Measurements from ENCODE around the gene POP5.

The POP5 gene

DNA sequence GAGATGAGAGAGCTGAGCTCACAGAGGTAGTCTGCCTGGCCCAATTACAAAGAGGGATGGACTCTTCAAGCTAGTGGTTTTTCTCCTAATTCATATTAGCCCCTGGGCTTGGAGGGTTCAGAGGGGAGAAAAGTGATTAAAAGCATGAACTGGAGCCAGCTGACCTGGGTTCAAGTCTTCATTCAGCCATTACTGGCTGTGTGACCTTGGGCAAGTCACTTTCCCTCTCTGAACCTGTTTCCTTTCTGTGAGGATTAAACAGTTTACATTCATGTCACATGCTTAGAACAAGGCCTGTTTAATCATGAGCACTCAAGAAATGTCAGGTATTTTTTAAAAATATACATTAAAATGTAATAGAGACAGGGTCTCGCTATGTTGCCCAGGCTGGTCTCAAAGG, 7.2 kb upstream of the POP5 start:
- Histone ChIP-seq H3K36me3 (ENCODE audit: control insufficient read depth, insufficient read depth, low read length) (no peaks in the 10 kb centered on the region), H3K9me3 (ENCODE audit: control insufficient read depth, insufficient read depth, low read depth, low read length) (no peaks in the 10 kb centered on the region), H3K27me3 (ENCODE audit: control insufficient read depth, insufficient read depth, low read length) (peaks cover 12% of the 10 kb centered on the region; the same call in 1 of the 2 replicates)

DNA sequence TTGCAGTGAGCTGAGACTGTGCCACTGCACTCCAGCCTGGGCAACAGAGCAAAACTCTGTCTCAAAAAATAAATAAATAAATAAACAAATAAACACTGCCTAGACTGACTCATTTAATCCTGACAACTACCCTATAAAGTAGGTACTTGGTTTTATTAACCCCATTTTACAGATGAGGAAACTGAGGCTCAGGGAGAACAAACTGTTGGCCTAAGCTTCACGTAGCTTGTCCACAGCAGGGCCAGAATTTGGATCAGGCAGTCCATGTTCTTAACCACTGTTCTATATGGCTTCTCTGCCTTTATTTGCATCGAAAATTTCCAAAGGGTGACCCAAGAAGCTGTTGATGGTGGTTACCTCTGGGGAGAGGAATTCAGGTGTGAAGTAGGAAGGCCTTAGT, 5.7 kb upstream of the POP5 start:
- Histone ChIP-seq H3K36me3 (ENCODE audit: control insufficient read depth, insufficient read depth, low read length) (no peaks in the 10 kb centered on the region), H3K4me1 (ENCODE audit: control insufficient read depth, insufficient read depth, low read length) (peaks cover 3% of the 10 kb centered on the region; the same call in 1 of the 2 replicates), H3K27ac (ENCODE audit: low read depth, low read length) (no peak overlapping the region), H3K9ac (ENCODE audit: low read length) (no peak overlapping the region), H3K27me3 (ENCODE audit: control insufficient read depth, insufficient read depth, low read length) (peaks cover 12% of the 10 kb centered on the region; the same call in 1 of the 2 replicates), H3K9me3 (ENCODE audit: control insufficient read depth, insufficient read depth, low read depth, low read length) (no peaks in the 10 kb centered on the region), H3K4me3 (ENCODE audit: low read depth, low read length) (no peak overlapping the region)

More for the DNA sequence above, 7.2 kb upstream of the POP5 start:
- Histone ChIP-seq H3K4me1 (ENCODE audit: control insufficient read depth, insufficient read depth, low read length) (peaks cover 6% of the 10 kb centered on the region; the same call in 1 of the 2 replicates), H3K9ac (ENCODE audit: low read length) (no peak overlapping the region), H3K4me3 (ENCODE audit: low read depth, low read length) (no peak overlapping the region), H3K27ac (ENCODE audit: low read depth, low read length) (no peak overlapping the region)

DNA sequence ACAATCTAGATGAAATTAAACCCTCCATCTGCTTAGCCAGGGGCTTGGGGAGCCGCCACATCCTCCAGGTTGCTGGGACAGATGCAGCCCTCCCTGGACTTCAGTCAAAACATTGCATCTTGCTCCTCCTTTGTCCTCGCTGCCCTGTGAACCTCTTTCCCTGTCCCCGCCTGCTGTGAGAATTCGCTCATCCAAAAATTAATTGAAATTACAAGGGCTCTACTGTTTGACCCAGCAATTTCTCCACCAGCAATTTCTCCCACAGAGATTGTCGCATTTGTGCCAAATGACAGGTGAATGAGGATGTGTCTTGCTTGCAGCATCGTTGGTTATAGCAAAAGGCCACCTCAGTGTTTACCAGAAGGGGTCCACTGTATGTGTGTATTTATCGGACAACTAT, 5.0 kb upstream of the POP5 start:
- Histone ChIP-seq H3K4me1 (ENCODE audit: control insufficient read depth, insufficient read depth, low read length) (no peaks in the 10 kb centered on the region), H3K36me3 (ENCODE audit: control insufficient read depth, insufficient read depth, low read length) (no peaks in the 10 kb centered on the region), H3K4me3 (ENCODE audit: low read depth, low read length) (no peak overlapping the region), H3K9ac (ENCODE audit: low read length) (no peak overlapping the region), H3K27ac (ENCODE audit: low read depth, low read length) (no peak overlapping the region), H3K9me3 (ENCODE audit: control insufficient read depth, insufficient read depth, low read depth, low read length) (no peaks in the 10 kb centered on the region), H3K27me3 (ENCODE audit: control insufficient read depth, insufficient read depth, low read length) (peaks cover 12% of the 10 kb centered on the region; the same call in 1 of the 2 replicates)

DNA sequence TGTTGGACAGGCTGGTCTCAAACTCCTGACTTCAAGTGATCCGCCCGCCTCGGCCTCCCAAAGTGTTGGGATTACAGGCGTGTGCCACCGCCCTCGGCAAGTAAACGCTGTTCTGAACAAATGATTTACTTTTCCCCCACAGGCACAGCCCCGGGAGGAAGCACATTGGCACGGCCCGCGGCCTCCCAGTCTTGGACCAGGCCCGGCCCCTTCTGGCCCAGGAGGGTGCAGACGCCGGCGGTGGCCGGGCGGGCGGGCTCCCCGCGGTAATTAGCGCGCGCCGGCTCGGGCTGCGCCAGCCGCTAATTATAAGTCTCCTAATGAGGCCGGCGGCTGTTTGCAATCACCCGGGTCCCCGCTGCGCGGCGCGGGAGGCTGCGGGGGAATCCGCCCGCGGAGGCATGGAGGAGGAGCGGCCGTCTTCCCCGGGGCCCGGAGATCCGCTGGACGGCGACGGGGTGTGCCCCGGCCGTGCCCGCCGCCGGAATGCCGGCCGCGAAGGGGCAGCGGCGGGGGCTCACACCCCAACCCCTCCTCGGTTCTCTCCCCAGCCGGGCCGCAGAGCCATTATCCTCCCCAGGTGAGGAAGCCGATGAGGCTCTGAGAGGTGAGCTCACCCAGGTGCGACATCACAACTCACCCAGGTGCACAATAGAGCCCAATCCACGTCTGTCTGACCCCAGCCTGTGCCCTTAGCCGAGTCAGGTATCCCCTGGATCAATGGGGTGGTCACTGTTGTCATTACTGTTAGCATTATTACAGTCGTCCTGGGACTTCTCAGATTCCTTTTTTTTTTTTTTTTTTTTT, 3.3 kb upstream of the POP5 start:
- Histone ChIP-seq H3K27ac (ENCODE audit: low read depth, low read length) (no peak overlapping the region), H3K4me3 (ENCODE audit: low read depth, low read length) (peak overlapping the region; percentile 61), H3K9me3 (ENCODE audit: control insufficient read depth, insufficient read depth, low read depth, low read length) (no peaks in the 10 kb centered on the region), H3K4me1 (ENCODE audit: control insufficient read depth, insufficient read depth, low read length) (peaks cover 3% of the 10 kb centered on the region; the same call in 1 of the 2 replicates), H3K9ac (ENCODE audit: low read length) (no peak overlapping the region), H3K27me3 (ENCODE audit: control insufficient read depth, insufficient read depth, low read length) (peaks cover 12% of the 10 kb centered on the region; the same call in 1 of the 2 replicates), H3K36me3 (ENCODE audit: control insufficient read depth, insufficient read depth, low read length) (peaks cover 2% of the 10 kb centered on the region)

DNA sequence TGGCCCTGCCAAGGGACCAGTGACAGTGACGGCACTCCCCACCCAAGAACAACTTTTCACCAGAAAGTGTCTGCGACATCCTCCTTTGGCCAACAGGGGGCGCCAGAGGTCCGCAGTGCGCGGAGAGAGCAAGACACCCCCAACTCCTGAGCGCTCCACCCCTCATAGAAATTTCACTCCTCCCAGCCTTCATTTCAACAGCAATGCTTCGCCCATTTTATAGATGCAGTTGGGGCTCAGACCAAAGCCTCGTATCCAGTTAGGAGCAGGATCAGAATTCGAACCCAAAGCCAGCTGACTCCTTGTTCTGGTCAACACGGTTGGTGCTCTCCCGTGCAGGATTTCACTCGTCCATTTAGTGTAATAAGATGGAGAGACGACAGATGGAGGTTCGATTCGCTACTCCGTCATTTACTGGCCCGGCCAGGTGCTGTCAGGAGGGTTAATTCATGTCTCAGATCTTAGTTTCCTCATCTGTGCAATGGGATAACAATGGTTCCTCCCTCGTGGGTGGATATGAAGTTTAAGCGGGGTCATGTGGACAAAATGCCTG, 2.4 kb upstream of the POP5 start:
- H3K9ac ChIP-seq (ENCODE audit: low read length) = no peak overlapping the region

DNA sequence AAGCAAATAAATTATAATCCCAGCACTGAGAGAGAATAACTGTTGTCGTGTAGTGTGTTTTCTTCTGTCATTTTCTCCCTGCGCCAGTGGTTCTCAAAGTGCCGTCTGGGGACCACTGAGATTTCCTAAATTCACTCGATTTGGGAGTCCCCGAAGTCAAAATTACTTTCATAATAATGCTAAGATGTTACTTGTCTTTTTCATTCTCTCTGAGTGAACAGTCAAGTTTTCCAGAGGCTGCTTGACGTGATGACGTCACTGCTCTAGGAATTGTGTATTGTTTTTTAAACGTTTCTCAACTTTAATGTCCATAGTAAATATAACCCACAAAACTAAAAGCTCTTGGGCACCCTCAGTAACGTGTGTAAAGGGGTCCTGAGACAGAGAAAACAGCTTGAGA, 796 bp upstream of the POP5 start:
- Histone ChIP-seq H3K27ac (ENCODE audit: low read depth, low read length) (no peak overlapping the region), H3K36me3 (ENCODE audit: control insufficient read depth, insufficient read depth, low read length) (peaks cover 25% of the 10 kb centered on the region), H3K27me3 (ENCODE audit: control insufficient read depth, insufficient read depth, low read length) (peaks cover 12% of the 10 kb centered on the region; the same call in 1 of the 2 replicates), H3K4me1 (ENCODE audit: control insufficient read depth, insufficient read depth, low read length) (peaks cover 3% of the 10 kb centered on the region; the same call in 1 of the 2 replicates), H3K9me3 (ENCODE audit: control insufficient read depth, insufficient read depth, low read depth, low read length) (no peaks in the 10 kb centered on the region), H3K4me3 (ENCODE audit: low read depth, low read length) (peak overlapping the region; percentile 96), H3K9ac (ENCODE audit: low read length) (no peak overlapping the region)

More for the DNA sequence above, 2.4 kb upstream of the POP5 start:
- Histone ChIP-seq H3K27ac (ENCODE audit: low read depth, low read length) (no peak overlapping the region), H3K9me3 (ENCODE audit: control insufficient read depth, insufficient read depth, low read depth, low read length) (no peaks in the 10 kb centered on the region), H3K4me3 (ENCODE audit: low read depth, low read length) (peak overlapping the region; percentile 14), H3K27me3 (ENCODE audit: control insufficient read depth, insufficient read depth, low read length) (peaks cover 12% of the 10 kb centered on the region; the same call in 1 of the 2 replicates), H3K36me3 (ENCODE audit: control insufficient read depth, insufficient read depth, low read length) (peaks cover 12% of the 10 kb centered on the region), H3K4me1 (ENCODE audit: control insufficient read depth, insufficient read depth, low read length) (peaks cover 3% of the 10 kb centered on the region; the same call in 1 of the 2 replicates)

DNA sequence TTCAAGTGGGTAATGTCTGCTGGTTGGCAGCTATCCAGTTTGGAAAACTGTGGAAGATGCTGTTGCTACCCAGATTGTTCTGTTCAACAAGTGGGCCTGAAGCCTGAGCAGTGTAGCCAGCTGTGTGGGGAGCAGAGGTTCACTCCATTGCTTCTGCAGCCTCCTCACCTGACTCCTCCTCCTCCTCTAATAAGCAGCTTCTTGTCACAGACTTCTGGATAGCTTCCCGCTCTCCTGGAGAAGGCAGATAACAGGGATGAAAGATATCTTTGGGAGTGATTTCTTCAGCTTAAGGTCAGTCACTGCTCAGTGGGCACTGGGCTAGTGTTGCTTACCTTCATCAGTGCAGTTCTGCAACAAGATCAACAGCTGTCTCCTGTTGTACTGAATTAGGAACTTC, 2.0 kb downstream of the POP5 start:
- Histone ChIP-seq H3K27ac (ENCODE audit: low read depth, low read length) (no peak overlapping the region), H3K9me3 (ENCODE audit: control insufficient read depth, insufficient read depth, low read depth, low read length) (no peaks in the 10 kb centered on the region), H3K9ac (ENCODE audit: low read length) (no peak overlapping the region), H3K27me3 (ENCODE audit: control insufficient read depth, insufficient read depth, low read length) (peaks cover 6% of the 10 kb centered on the region; the same call in 1 of the 2 replicates), H3K4me1 (ENCODE audit: control insufficient read depth, insufficient read depth, low read length) (peaks cover 3% of the 10 kb centered on the region; the same call in 1 of the 2 replicates), H3K4me3 (ENCODE audit: low read depth, low read length) (no peak overlapping the region), H3K36me3 (ENCODE audit: control insufficient read depth, insufficient read depth, low read length) (peaks cover 53% of the 10 kb centered on the region)

DNA sequence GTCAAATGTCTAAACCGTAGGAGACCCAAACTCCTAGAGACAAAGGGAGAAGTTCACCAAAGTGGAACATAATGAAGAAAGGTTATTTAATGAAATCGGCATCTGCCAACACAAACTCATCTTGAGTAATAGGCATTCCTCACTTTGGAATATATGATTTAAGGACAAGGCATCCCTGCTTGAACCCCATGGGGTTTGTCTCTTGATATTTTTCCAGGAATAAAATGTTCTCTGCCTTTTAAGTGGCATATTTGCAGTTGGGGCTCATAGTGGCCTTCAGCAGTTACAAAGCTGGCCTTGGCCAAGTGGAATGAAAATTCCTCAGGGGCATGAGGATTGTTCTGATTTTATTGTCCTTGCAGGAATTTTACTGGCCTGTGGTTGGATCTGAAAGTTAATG, 7.1 kb downstream of the POP5 start:
- Histone ChIP-seq H3K27me3 (ENCODE audit: control insufficient read depth, insufficient read depth, low read length) (no peaks in the 10 kb centered on the region), H3K4me1 (ENCODE audit: control insufficient read depth, insufficient read depth, low read length) (no peaks in the 10 kb centered on the region; the same call in 1 of the 2 replicates), H3K27ac (ENCODE audit: low read depth, low read length) (no peak overlapping the region), H3K9me3 (ENCODE audit: control insufficient read depth, insufficient read depth, low read depth, low read length) (no peaks in the 10 kb centered on the region), H3K4me3 (ENCODE audit: low read depth, low read length) (no peak overlapping the region), H3K9ac (ENCODE audit: low read length) (no peak overlapping the region), H3K36me3 (ENCODE audit: control insufficient read depth, insufficient read depth, low read length) (peaks cover 93% of the 10 kb centered on the region)

DNA sequence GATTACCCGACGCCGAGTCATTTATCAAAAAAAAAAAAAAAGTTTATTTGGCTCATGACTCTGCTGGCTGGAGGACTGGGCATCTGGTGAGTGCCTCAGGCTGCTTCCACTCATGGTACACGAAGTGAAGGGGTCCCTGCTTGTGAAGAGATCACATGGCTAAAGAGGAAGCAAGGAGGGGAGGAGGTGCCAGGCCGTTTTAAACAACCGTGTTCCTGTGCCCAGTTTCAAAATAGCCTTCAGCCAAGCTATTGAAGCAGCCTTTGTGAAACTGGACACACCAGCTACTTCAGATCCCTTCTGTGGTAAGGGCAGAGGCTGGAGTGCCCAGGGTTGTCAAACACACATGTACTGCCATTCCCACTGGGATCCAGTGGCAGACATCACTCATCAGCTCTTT, 7.6 kb downstream of the POP5 start:
- no peak overlapping the region for H3K9ac ChIP-seq (ENCODE audit: low read length)
- no peaks in the 10 kb centered on the region for H3K9me3 ChIP-seq (ENCODE audit: control insufficient read depth, insufficient read depth, low read depth, low read length)
- no peak overlapping the region for H3K4me3 ChIP-seq (ENCODE audit: low read depth, low read length)
- H3K36me3 ChIP-seq (ENCODE audit: control insufficient read depth, insufficient read depth, low read length) = peaks cover 92% of the 10 kb centered on the region
- no peaks in the 10 kb centered on the region for H3K27me3 ChIP-seq (ENCODE audit: control insufficient read depth, insufficient read depth, low read length)
- no peaks in the 10 kb centered on the region; the same call in 1 of the 2 replicates for H3K4me1 ChIP-seq (ENCODE audit: control insufficient read depth, insufficient read depth, low read length)
- H3K27ac ChIP-seq (ENCODE audit: low read depth, low read length) = no peak overlapping the region

DNA sequence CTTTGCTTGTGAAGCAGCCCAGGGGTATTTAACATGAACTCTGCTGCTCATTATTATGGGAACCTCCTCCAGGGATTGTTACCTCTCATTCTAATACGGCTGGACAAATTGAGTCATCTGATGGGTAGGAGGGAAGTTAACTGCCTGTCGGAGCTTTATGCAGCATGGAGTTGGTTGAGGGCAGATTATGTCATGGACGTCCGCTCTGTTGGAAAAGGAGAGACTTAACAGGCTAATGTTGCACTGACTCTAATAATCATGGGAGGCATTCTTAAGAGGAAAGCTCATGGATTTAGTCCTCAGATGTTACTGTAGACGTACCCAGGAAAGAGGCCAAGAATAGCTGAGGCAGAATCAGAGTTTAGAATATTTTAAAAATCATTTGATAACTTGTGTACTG, 9.9 kb downstream of the POP5 start:
- H3K9me3 ChIP-seq (ENCODE audit: control insufficient read depth, insufficient read depth, low read depth, low read length) = no peaks in the 10 kb centered on the region
- H3K36me3 ChIP-seq (ENCODE audit: control insufficient read depth, insufficient read depth, low read length) = peaks cover 95% of the 10 kb centered on the region
- no peak overlapping the region for H3K9ac ChIP-seq (ENCODE audit: low read length)
- no peaks in the 10 kb centered on the region; the same call in 1 of the 2 replicates for H3K4me1 ChIP-seq (ENCODE audit: control insufficient read depth, insufficient read depth, low read length)
- H3K27me3 ChIP-seq (ENCODE audit: control insufficient read depth, insufficient read depth, low read length) = no peaks in the 10 kb centered on the region
- no peak overlapping the region for H3K27ac ChIP-seq (ENCODE audit: low read depth, low read length)
- H3K4me3 ChIP-seq (ENCODE audit: low read depth, low read length) = no peak overlapping the region

DNA sequence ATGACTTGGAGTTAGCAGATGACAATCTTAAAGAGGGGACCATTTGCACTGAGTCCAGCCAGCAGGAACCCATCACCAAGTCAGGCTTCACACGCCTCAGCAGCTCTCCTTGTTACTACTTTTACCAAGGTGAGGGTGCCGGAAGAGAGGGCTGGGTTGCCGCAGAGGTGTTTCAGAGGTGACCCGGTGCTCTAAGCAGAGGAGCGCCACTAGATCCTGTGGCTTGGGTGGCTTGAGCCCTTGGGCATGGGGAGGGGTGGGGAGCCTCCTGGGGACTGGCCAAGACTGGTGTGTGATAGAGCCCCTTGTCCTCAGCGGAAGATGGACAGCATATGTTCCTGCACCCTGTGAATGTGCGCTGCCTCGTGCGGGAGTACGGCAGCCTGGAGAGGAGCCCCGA, 17.7 kb downstream of the POP5 start:
- no peak overlapping the region for H3K27ac ChIP-seq (ENCODE audit: low read depth, low read length)
- no peaks in the 10 kb centered on the region for H3K27me3 ChIP-seq (ENCODE audit: control insufficient read depth, insufficient read depth, low read length)
- H3K9ac ChIP-seq (ENCODE audit: low read length) = no peak overlapping the region
- H3K9me3 ChIP-seq (ENCODE audit: control insufficient read depth, insufficient read depth, low read depth, low read length) = no peaks in the 10 kb centered on the region
- H3K4me1 ChIP-seq (ENCODE audit: control insufficient read depth, insufficient read depth, low read length) = no peaks in the 10 kb centered on the region
- peaks cover 92% of the 10 kb centered on the region for H3K36me3 ChIP-seq (ENCODE audit: control insufficient read depth, insufficient read depth, low read length)
- no peak overlapping the region for H3K4me3 ChIP-seq (ENCODE audit: low read depth, low read length)

Measured in HUES6 (cell line).